HCT116 (cell line): Measurements from ENCODE around the gene MKI67. TPM values are rescaled to one million over a fixed set of nuclear protein-coding genes. Genes with fewer than 3 reads are reported as not detected.

Experiments
- ATAC-seq: fragments of 200-7000 bp; cut with Tn5 transposase; 2 replicates; pipeline ENCODE4 v1.9.1; 2020; ENCODE audit warnings: mild to moderate bottlenecking, moderate library complexity
- BruUV-seq: library from RNA; stranded (reverse); fragments of 400-500 nt; replicated peaks from 2 replicates; lab custom pipeline; 2021; lab: Mats Ljungman, UMichigan
- CTCF ChIA-PET: fragments of 300-600 bp; sonication (Branson Sonifier 250); formaldehyde crosslinking; loops from one replicate; lab custom pipeline; 2021; ENCODE audit warnings: antibody characterized with exemption; lab: Charles Lee
- POLR2A ChIA-PET: fragments of 300-600, 350-600 bp; sonication (Branson Sonifier 250); formaldehyde crosslinking; loops from one replicate; lab custom pipeline; 2021; ENCODE audit warnings: antibody characterized with exemption; lab: Charles Lee
- RAD21 ChIA-PET, 2 experiments: fragments of 300-600 bp; sonication (Branson Sonifier 250); formaldehyde crosslinking; loops; one replicate each; lab custom pipeline; 2023; ENCODE audit warnings: low total read pairs in 2 of 2; ENCODE audit not compliant: uncharacterized antibody in 2 of 2, unreplicated experiment in 2 of 2, low non-redundant PET in 1 of 2; lab: Charles Lee
- DNase-seq: peaks from one replicate; pipeline ENCODE4 v3.0.0-alpha.2; 2010; ENCODE audit warnings: low read depth, low spot score
- H2AFZ ChIP-seq: fragments of 200-600 bp; shearing (Covaris generic), sonication (generic); 2 replicates; pipeline ENCODE4 v1.6.1; 2017; ENCODE audit warnings: low read depth, mixed run types, mixed read lengths, antibody characterized with exemption, low read length; ENCODE audit not compliant: poor library complexity, severe bottlenecking
- H3K27ac ChIP-seq: 2 replicates; pipeline ENCODE4 v1.5.1; 2012; ENCODE audit warnings: low read depth, low read length
- H3K27me3 ChIP-seq: fragments of 200-600 bp; sonication (generic); 2 replicates; pipeline ENCODE4 v1.6.1; 2016; ENCODE audit warnings: mixed run types, low read length, mixed read lengths; ENCODE audit not compliant: insufficient read depth
- H3K36me3 ChIP-seq, 2 experiments: fragments of 200-500 bp in 1 of 2; fragments of 200-600 bp in 1 of 2; sonication (Bioruptor generic) in 1 of 2; sonication (generic) in 1 of 2; 2 replicates each; pipeline versions ENCODE4 v1.5.1 to v1.6.1; 2014 to 2016; ENCODE audit warnings: low read length in 2 of 2, inconsistent platforms in 1 of 2, mixed read lengths in 1 of 2, mixed run types in 1 of 2; ENCODE audit not compliant: insufficient read depth in 2 of 2, control insufficient read depth in 1 of 2
- H3K4me1 ChIP-seq, 2 experiments: fragments of 200-600 bp in 1 of 2; sonication (generic) in 1 of 2; 2 replicates each; pipeline versions ENCODE4 v1.5.1 to v1.6.1; 2012 to 2017; ENCODE audit warnings: low read length in 2 of 2, inconsistent platforms in 1 of 2, mild to moderate bottlenecking in 1 of 2, mixed read lengths in 1 of 2, mixed run types in 1 of 2, moderate library complexity in 1 of 2; ENCODE audit not compliant: insufficient read depth in 2 of 2, control insufficient read depth in 1 of 2
- H3K4me2 ChIP-seq: fragments of 200-600 bp; sonication (generic); 2 replicates; pipeline ENCODE4 v1.6.1; 2017; ENCODE audit warnings: mixed run types, low read length, mixed read lengths
- H3K4me3 ChIP-seq, 2 experiments: fragments of 200-600 bp in 1 of 2; sonication (generic) in 1 of 2; replicated peaks in 1 of 2; 2 replicates each; pipeline ENCODE4 v1.5.1; 2011 to 2016; ENCODE audit warnings: low read length in 2 of 2, control low read depth in 1 of 2, low read depth in 1 of 2, mild to moderate bottlenecking in 1 of 2, mixed read lengths in 1 of 2, mixed run types in 1 of 2
- H3K79me2 ChIP-seq: fragments of 200-600 bp; sonication (generic); 2 replicates; pipeline ENCODE4 v1.6.1; 2017; ENCODE audit warnings: mild to moderate bottlenecking, mixed run types, low read length, moderate library complexity, mixed read lengths; ENCODE audit not compliant: insufficient read depth
- H3K9ac ChIP-seq: fragments of 200-600 bp; sonication (generic); 2 replicates; pipeline ENCODE4 v1.6.1; 2016; ENCODE audit warnings: low read length, mixed read lengths
- H3K9me2 ChIP-seq: fragments of 200-600 bp; sonication (generic), shearing (Covaris generic); 2 replicates; pipeline ENCODE4 v1.6.1; 2017; ENCODE audit warnings: mixed run types, mild to moderate bottlenecking, moderate library complexity; ENCODE audit not compliant: insufficient read depth
- H3K9me3 ChIP-seq, 2 experiments: fragments of 200-500 bp in 1 of 2; fragments of 200-600 bp in 1 of 2; sonication (Bioruptor generic) in 1 of 2; sonication (generic) in 1 of 2; 2 replicates each; pipeline ENCODE4 v1.6.1; 2014 to 2017; ENCODE audit warnings: low read length in 2 of 2, mixed read lengths in 2 of 2, inconsistent platforms in 1 of 2, low read depth in 1 of 2, mild to moderate bottlenecking in 1 of 2, mixed run types in 1 of 2, moderate library complexity in 1 of 2; ENCODE audit not compliant: control insufficient read depth in 1 of 2, insufficient read depth in 1 of 2
- H4K20me1 ChIP-seq: fragments of 200-600 bp; sonication (generic), shearing (Covaris generic); 2 replicates; pipeline ENCODE4 v1.6.1; 2017; ENCODE audit warnings: mixed run types, mild to moderate bottlenecking, moderate library complexity; ENCODE audit not compliant: insufficient read depth
- CBX3 ChIP-seq: IDR thresholded peaks from 2 replicates; pipeline ENCODE4 v1.6.1; 2012; ENCODE audit warnings: low read depth
- CTCF ChIP-seq, 3 experiments: fragments of 200-600 bp in 1 of 3; sonication (generic) in 1 of 3; IDR thresholded peaks in 2 of 3; conservative IDR thresholded peaks in 1 of 3; 2 replicates each; pipeline ENCODE4 v1.5.1; 2012 to 2017; ENCODE audit warnings: low read depth in 2 of 3, low read length in 2 of 3, antibody characterized with exemption in 1 of 3, borderline replicate concordance in 1 of 3, control low read depth in 1 of 3, mild to moderate bottlenecking in 1 of 3, mixed read lengths in 1 of 3, mixed run types in 1 of 3, moderate library complexity in 1 of 3; ENCODE audit not compliant: insufficient read depth in 1 of 3
- EGR1 ChIP-seq: IDR thresholded peaks from 2 replicates; pipeline ENCODE4 v1.6.1; 2012; ENCODE audit warnings: low read depth
- ELF1 ChIP-seq: IDR thresholded peaks from 2 replicates; pipeline ENCODE4 v1.6.1; 2012; ENCODE audit warnings: low read depth, borderline replicate concordance
- EZH2 ChIP-seq: fragments of 200-600 bp; sonication (generic); IDR thresholded peaks from 2 replicates; pipeline ENCODE4 v1.6.1; 2017; ENCODE audit warnings: antibody characterized with exemption, mixed run types
- EZH2phosphoT487 ChIP-seq: fragments of 200-600 bp; IDR thresholded peaks from 2 replicates; pipeline ENCODE4 v1.6.1; 2018; ENCODE audit warnings: antibody characterized with exemption, borderline replicate concordance
- FOSL1 ChIP-seq: IDR thresholded peaks from 2 replicates; pipeline ENCODE4 v1.6.1; 2012; ENCODE audit warnings: low read depth
- JUND ChIP-seq: IDR thresholded peaks from 2 replicates; pipeline ENCODE4 v1.6.1; 2012
- POLR2A ChIP-seq: IDR thresholded peaks from 2 replicates; pipeline ENCODE4 v1.7.0; 2011; ENCODE audit warnings: borderline replicate concordance; ENCODE audit not compliant: insufficient read depth, insufficient read length; ENCODE audit errors: extremely low read depth
- RAD21 ChIP-seq: IDR thresholded peaks from 2 replicates; pipeline ENCODE4 v1.6.1; 2012; ENCODE audit warnings: low read depth, mild to moderate bottlenecking
- REST ChIP-seq: IDR thresholded peaks from 2 replicates; pipeline ENCODE4 v1.6.1; 2012; ENCODE audit warnings: low read depth
- SP1 ChIP-seq: IDR thresholded peaks from 2 replicates; pipeline ENCODE4 v1.6.1; 2012; ENCODE audit warnings: low read depth
- intact Hi-C: fragments of 100-400 bp; cut with micrococcal nuclease; formaldehyde crosslinking; loops from 2 replicates; pipeline ENCODE4 v1.10.0; 2022
- total RNA-seq: library from RNA; stranded (reverse); gene quantifications from one replicate; pipeline ENCODE4 v1.2.1, GENCODE V29; 2021; ENCODE audit not compliant: unreplicated experiment

Gene MKI67
- total RNA-seq, 1 experiment from 2014 or later, result 202 TPM

- intact Hi-C loops, result no loop called here
- Histone ChIP-seq H3K9me2 (no peaks in the 10 kb centered on the region), H3K4me1 (peaks cover 10 to 23% of the 10 kb centered on the region in 2 experiments; a peak in 3 of 4 replicates), H2AFZ (no peak overlapping the region), H4K20me1 (no peaks in the 10 kb centered on the region), H3K4me3 (no peak overlapping the region), H3K36me3 (no peaks in the 10 kb centered on the region), H3K9me3 (no peaks in the 10 kb centered on the region), H3K27me3 (no peaks in the 10 kb centered on the region), H3K79me2 (no peaks in the 10 kb centered on the region), H3K27ac (no peak overlapping the region), H3K9ac (no peak overlapping the region), H3K4me2 (no peak overlapping the region)
- ChIA-PET RAD21 (no interaction called here), POLR2A (no interaction called here), CTCF (interaction anchor here (1.4 kb wide), 1 partner anchor 15 kb away, joined by 4 read pairs; no protein-coding TSS in a partner anchor)
- no TSS peak for BruUV-seq
- DNase-seq (no peak), ATAC-seq (no peak)
- TF ChIP-seq SP1 (no peak), EZH2phosphoT487 (no peak), ELF1 (no peak), RAD21 (no peak), REST (no peak), POLR2A (no peak), CTCF (IDR thresholded peaks at IDR 0.05 in 2 of 3, conservative IDR thresholded peaks at IDR 0.05 in 1 of 3; ENCODE audit: borderline replicate concordance in 1 of 3, insufficient read depth in 1 of 3, low read depth in 2 of 3, low read length in 2 of 3) (no peak), FOSL1 (no peak), EGR1 (no peak), CBX3 (no peak), EZH2 (no peak), JUND (no peak)
These were observed 76.1 kb downstream of the MKI67 start for GRCh38 chr10:128050121-128050516.
